ENCODE data around the gene DIRAS1.

Gene DIRAS1

GRCh38 chr19:2678044-2678671 lies 43.0 kb downstream of the DIRAS1 start:
- peak; percentile 39 to 49 for DNase-seq (ENCODE audit: low read depth in 1 of 2, low spot score in 1 of 2)
- H3K27ac ChIP-seq (replicated peaks), result no peak overlapping the region
- no peak for TF ChIP-seq POLR2AphosphoS5 (IDR thresholded peaks at IDR 0.05; ENCODE audit: low read depth)
- no peak overlapping the region for H3K4me3 ChIP-seq (replicated peaks; ENCODE audit: insufficient read depth, low read length)
- H3K27me3 ChIP-seq (ENCODE audit: insufficient read depth, poor library complexity, severe bottlenecking), result no peaks in the 10 kb centered on the region

- Histone ChIP-seq H3K4me3 (replicated peaks; ENCODE audit: insufficient read depth, low read length) (no peak overlapping the region), H3K27ac (replicated peaks) (no peak overlapping the region), H3K27me3 (ENCODE audit: insufficient read depth, poor library complexity, severe bottlenecking) (no peaks in the 10 kb centered on the region)
- DNase-seq (ENCODE audit: low read depth in 1 of 2, low spot score in 1 of 2), result no peak
- TF ChIP-seq POLR2AphosphoS5 (IDR thresholded peaks at IDR 0.05; ENCODE audit: low read depth) (no peak), GABPA (IDR thresholded peaks at IDR 0.05; ENCODE audit: low read depth) (no peak), REST (IDR thresholded peaks at IDR 0.05; ENCODE audit: insufficient replicate concordance, low read depth) (no peak), CTCF (IDR thresholded peaks at IDR 0.05; ENCODE audit: insufficient read depth, low read length) (no peak), SPI1 (IDR thresholded peaks at IDR 0.05; ENCODE audit: borderline replicate concordance, low read depth) (no peak)
These were observed 44.3 kb downstream of the DIRAS1 start for GRCh38 chr19:2676823-2677222.

- H3K27ac ChIP-seq (replicated peaks), result no peak overlapping the region
- no peak overlapping the region for H3K4me3 ChIP-seq (replicated peaks; ENCODE audit: insufficient read depth, low read length)
- no peaks in the 10 kb centered on the region for H3K27me3 ChIP-seq (ENCODE audit: insufficient read depth, poor library complexity, severe bottlenecking)
- TF ChIP-seq POLR2AphosphoS5 (IDR thresholded peaks at IDR 0.05; ENCODE audit: low read depth) (no peak), REST (IDR thresholded peaks at IDR 0.05; ENCODE audit: insufficient replicate concordance, low read depth) (no peak), GABPA (IDR thresholded peaks at IDR 0.05; ENCODE audit: low read depth) (no peak)
- no peak for DNase-seq (ENCODE audit: low read depth in 1 of 2, low spot score in 1 of 2)
These were observed 45.3 kb downstream of the DIRAS1 start for GRCh38 chr19:2675892-2676291.

- no peak overlapping the region for H3K27ac ChIP-seq (replicated peaks)
- no peaks in the 10 kb centered on the region for H3K27me3 ChIP-seq (ENCODE audit: insufficient read depth, poor library complexity, severe bottlenecking)
- DNase-seq (ENCODE audit: low read depth in 1 of 2, low spot score in 1 of 2), result no peak
- H3K4me3 ChIP-seq (replicated peaks; ENCODE audit: insufficient read depth, low read length), result no peak overlapping the region
- TF ChIP-seq POLR2AphosphoS5 (IDR thresholded peaks at IDR 0.05; ENCODE audit: low read depth), result no peak
- TF ChIP-seq GABPA (IDR thresholded peaks at IDR 0.05; ENCODE audit: low read depth), result no peak
- no peak for TF ChIP-seq CTCF (IDR thresholded peaks at IDR 0.05; ENCODE audit: insufficient read depth, low read length)
- TF ChIP-seq REST (IDR thresholded peaks at IDR 0.05; ENCODE audit: insufficient replicate concordance, low read depth), result no peak
- no peak for TF ChIP-seq SPI1 (IDR thresholded peaks at IDR 0.05; ENCODE audit: borderline replicate concordance, low read depth)
These were observed 51.0 kb downstream of the DIRAS1 start for GRCh38 chr19:2670217-2670616.

Measured in HL-60 (cell line).